KBM-7 (cell line): ENCODE results near the gene UBA3.

Experiments
- DNase-seq: peaks from one replicate; pipeline ENCODE4 v3.0.0-alpha.2; 2015
- in situ Hi-C: fragments of 300-500 bp; cut with MboI; formaldehyde crosslinking; loops from 2 replicates; pipeline ENCODE4 v1.14.3; 2020; ENCODE audit warnings: low sequenced_read_pairs, low pct_unique_long_range_greater_than_20kb, mixed read lengths

Gene UBA3

GRCh38 chr3:69104586-69104985, 24.4 kb upstream of the UBA3 start:
- in situ Hi-C loops, result no loop called here
- no peak for DNase-seq

- in situ Hi-C loops, result no loop called here
These were observed 23.0 kb upstream of the UBA3 start for GRCh38 chr3:69103123-69103522.

GRCh38 chr3:69102384-69102783, 22.2 kb upstream of the UBA3 start:
- no peak for DNase-seq
- in situ Hi-C loops, result no loop called here

More at GRCh38 chr3:69103123-69103522, 23.0 kb upstream of the UBA3 start:
- DNase-seq, result no peak

- DNase-seq, result no peak
- in situ Hi-C loops, result no loop called here
These were observed 19.4 kb upstream of the UBA3 start for GRCh38 chr3:69099576-69099975.

GRCh38 chr3:69097407-69098086, 17.4 kb upstream of the UBA3 start:
- no peak for DNase-seq
- in situ Hi-C loops, result no loop called here

GRCh38 chr3:69096299-69096698, 16.1 kb upstream of the UBA3 start:
- in situ Hi-C loops, result no loop called here
- no peak for DNase-seq

GRCh38 chr3:69095636-69096035, 15.5 kb upstream of the UBA3 start:
- peak; percentile 30 for DNase-seq

GRCh38 chr3:69094467-69095205, 14.5 kb upstream of the UBA3 start:
- in situ Hi-C loops, result no loop called here
- peak; percentile 90 for DNase-seq

More at GRCh38 chr3:69095636-69096035, 15.5 kb upstream of the UBA3 start:
- in situ Hi-C loops, result no loop called here

GRCh38 chr3:69092030-69092516, 11.9 kb upstream of the UBA3 start:
- in situ Hi-C loops, result no loop called here
- peak; percentile 94 for DNase-seq

GRCh38 chr3:69091389-69092029, 11.3 kb upstream of the UBA3 start:
- no peak for DNase-seq
- in situ Hi-C loops, result no loop called here

- no peak for DNase-seq
- in situ Hi-C loops, result no loop called here
These were observed 9.9 kb upstream of the UBA3 start for GRCh38 chr3:69090021-69090420.

GRCh38 chr3:69088063-69088462, 7.9 kb upstream of the UBA3 start:
- in situ Hi-C loops, result no loop called here
- no peak for DNase-seq

- in situ Hi-C loops, result no loop called here
- no peak for DNase-seq
These were observed 7.0 kb upstream of the UBA3 start for GRCh38 chr3:69087030-69087791.

- peak; percentile 67 for DNase-seq
- in situ Hi-C loops, result no loop called here
These were observed 5.9 kb upstream of the UBA3 start for GRCh38 chr3:69085833-69086722.

- DNase-seq, result peak; percentile 20
- in situ Hi-C loops, result no loop called here
These were observed 5.1 kb upstream of the UBA3 start for GRCh38 chr3:69085168-69085832.

- peak; percentile 99 for DNase-seq
- in situ Hi-C loops, result no loop called here
These were observed 4.4 kb upstream of the UBA3 start, which contains the start of gene ARL6IP5 for GRCh38 chr3:69084326-69085167. TSS of gene ARL6IP5 (plus strand) at chr3:69084937. CDS start at chr3:69085048, 111 bp downstream.

GRCh38 chr3:69082805-69083204, 2.6 kb upstream of the UBA3 start:
- peak; percentile 73 for DNase-seq
- in situ Hi-C loops, result no loop called here
